Metanephros (tissue), 2 donors: ENCODE results near the gene SLF2. TPM values are rescaled to one million over a fixed set of nuclear protein-coding genes. Genes with fewer than 3 reads are reported as not detected.

ENCODE experiments used
- small RNA-seq: library from RNA; depleted of rRNA; stranded (forward); fragments of <200 nt; gene quantifications from one replicate; pipeline ENCODE3, GENCODE V24; 2014; ENCODE audit warnings: low replicate concordance
- total RNA-seq: library from RNA; depleted of rRNA; stranded (reverse); fragments of >200 nt; gene quantifications from one replicate; pipeline ENCODE4 v1.2.3, GENCODE V29; 2014

The SLF2 gene, protein sequence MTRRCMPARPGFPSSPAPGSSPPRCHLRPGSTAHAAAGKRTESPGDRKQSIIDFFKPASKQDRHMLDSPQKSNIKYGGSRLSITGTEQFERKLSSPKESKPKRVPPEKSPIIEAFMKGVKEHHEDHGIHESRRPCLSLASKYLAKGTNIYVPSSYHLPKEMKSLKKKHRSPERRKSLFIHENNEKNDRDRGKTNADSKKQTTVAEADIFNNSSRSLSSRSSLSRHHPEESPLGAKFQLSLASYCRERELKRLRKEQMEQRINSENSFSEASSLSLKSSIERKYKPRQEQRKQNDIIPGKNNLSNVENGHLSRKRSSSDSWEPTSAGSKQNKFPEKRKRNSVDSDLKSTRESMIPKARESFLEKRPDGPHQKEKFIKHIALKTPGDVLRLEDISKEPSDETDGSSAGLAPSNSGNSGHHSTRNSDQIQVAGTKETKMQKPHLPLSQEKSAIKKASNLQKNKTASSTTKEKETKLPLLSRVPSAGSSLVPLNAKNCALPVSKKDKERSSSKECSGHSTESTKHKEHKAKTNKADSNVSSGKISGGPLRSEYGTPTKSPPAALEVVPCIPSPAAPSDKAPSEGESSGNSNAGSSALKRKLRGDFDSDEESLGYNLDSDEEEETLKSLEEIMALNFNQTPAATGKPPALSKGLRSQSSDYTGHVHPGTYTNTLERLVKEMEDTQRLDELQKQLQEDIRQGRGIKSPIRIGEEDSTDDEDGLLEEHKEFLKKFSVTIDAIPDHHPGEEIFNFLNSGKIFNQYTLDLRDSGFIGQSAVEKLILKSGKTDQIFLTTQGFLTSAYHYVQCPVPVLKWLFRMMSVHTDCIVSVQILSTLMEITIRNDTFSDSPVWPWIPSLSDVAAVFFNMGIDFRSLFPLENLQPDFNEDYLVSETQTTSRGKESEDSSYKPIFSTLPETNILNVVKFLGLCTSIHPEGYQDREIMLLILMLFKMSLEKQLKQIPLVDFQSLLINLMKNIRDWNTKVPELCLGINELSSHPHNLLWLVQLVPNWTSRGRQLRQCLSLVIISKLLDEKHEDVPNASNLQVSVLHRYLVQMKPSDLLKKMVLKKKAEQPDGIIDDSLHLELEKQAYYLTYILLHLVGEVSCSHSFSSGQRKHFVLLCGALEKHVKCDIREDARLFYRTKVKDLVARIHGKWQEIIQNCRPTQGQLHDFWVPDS
- 49.0 TPM for total RNA-seq

GRCh38 chr10:100912605-100913469 is at the start of gene SLF2:
SLF2 (plus strand) TSS chr10:100912963; CDS start chr10:100913111, 148 bp downstream.

DNA sequence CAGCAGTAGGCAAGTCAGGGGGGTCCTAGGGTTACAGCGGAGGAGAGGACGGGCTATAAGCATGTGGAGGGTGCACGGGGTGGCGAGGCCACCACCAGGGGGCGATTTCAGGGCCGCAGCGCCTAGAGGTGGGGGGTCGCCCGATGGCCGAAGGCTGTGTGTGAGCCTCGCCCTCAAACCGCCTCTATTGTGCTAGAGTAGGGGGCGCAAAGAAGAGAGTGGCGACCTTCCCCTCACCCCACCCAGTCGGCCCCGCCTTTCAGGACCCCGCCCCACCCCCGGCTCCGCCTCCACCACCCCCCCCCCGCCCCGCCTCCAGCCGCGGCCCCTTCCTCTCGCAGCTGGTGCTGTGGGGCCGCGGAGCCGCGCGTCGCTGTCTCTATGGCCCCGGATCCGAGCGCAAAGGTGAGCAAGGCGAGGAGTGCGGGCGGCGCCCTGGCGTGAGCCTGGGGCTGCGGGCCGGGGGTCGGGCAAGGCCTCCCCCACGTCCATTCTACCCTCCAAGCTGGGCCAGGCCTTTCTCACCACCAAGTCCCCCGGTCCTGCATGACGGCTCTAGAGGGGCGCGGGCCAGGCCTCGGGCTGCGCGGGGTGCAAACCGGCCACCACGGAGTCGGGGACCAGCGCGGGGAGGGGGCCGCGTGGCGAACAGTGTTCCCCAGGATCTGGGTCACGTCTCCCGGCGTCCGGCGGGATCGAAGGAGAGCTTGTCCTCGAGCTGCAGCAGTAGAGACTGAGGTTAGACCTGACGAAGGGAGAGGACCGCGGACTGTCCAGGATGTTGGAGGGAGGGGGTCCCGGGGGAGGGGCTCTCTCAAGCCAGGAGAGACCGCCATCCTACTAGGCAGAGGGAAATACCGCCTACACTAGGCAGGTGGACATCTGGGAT is 56.7 kb downstream of the SLF2 start, which contains the start of gene SEMA4G:
SEMA4G (plus strand) TSS at position 318 of the 889 bp plus-strand sequence. CDS start 3,409 bp downstream, outside the sequence.

DNA sequence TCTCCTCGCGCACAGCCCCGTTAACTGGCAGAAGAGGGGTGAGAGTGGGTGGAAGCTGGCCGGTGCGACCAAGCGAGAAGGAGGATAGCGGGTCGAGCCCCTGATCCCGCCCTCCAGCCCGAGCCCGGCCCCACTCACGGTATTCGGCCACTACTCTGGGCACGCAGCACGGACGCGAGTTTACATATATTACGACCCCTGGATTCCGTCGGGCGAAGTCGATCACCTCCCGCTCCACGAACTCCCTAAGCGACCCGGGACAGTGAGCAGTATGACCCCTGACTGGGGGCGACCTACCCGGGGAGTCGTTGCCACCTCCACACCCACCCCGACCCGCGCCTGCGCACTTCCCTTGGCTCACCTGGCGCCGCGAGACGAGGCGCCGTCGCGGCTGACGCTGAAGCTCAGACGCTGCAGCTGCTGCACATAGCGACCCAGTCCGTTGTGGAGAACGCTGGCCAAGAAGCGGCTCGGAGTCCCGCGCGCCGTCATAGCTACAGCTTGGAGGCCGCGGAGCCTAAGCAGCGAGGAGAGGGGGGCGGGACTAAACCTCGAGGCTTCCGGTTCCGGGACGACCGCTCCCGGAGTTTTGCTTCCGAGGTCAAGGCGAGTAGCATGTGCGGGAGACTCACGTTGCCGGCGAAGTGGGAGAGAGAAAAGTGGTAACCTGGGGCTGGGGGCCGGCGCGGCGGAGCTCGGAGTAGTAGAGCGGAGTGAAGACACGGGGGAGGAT is 74.4 kb downstream of the SLF2 start, which contains the start of the genes MRPL43 and TWNK:
MRPL43 (minus strand) TSS at position 546 of the 733 bp plus-strand sequence; CDS start at position 492, 54 bp downstream.
TWNK (plus strand) TSS at position 592 of the 733 bp plus-strand sequence. CDS start 668 bp downstream, outside the sequence.

GRCh38 chr10:100999742-101000126 is 87.0 kb downstream of the SLF2 start, which contains the start of gene LZTS2:
LZTS2 (plus strand) TSS chr10:100999808; CDS start chr10:101002539, 2,731 bp downstream.

Small RNA genes lying within 50 kb of the gene (small RNA-seq; reads per million reads assigned to genes)
- not detected for gene MIR608
- gene RF00019, result not detected

Other genes starting within 250 kb of the SLF2 start
- gene PAX2, start 167.4 kb upstream of the SLF2 start, total RNA-seq, result 122 TPM
- 8.5 TPM for gene SEMA4G, start 56.5 kb downstream of the SLF2 start, total RNA-seq
- gene MRPL43, start 74.5 kb downstream of the SLF2 start, total RNA-seq, result 99.8 TPM
- gene TWNK, start 74.6 kb downstream of the SLF2 start, total RNA-seq, result 9.5 TPM
- gene LZTS2, start 86.8 kb downstream of the SLF2 start, total RNA-seq, result 93.3 TPM
- 1.6 TPM for gene PDZD7, start 118.2 kb downstream of the SLF2 start, total RNA-seq
- gene SFXN3, start 118.3 kb downstream of the SLF2 start, total RNA-seq, result 29.0 TPM
- gene KAZALD1, start 149.0 kb downstream of the SLF2 start, total RNA-seq, result 12.7 TPM
- gene TLX1, start 218.3 kb downstream of the SLF2 start, total RNA-seq, result not detected